Panc1 (cell line): ENCODE results near the gene ZNF385C. TPM values are rescaled to one million over a fixed set of nuclear protein-coding genes. Genes with fewer than 3 reads are reported as not detected.

Experiments
- ATAC-seq: fragments of 200-7000 bp; cut with Tn5 transposase; 2 replicates; pipeline ENCODE4 v1.9.1; 2020; ENCODE audit warnings: mild to moderate bottlenecking, moderate library complexity
- BruUV-seq: library from RNA; stranded (reverse); fragments of 400-500 nt; replicated peaks from 2 replicates; lab custom pipeline; 2021; lab: Mats Ljungman, UMichigan
- CTCF ChIA-PET: fragments of 300-600 bp; sonication (Branson Sonifier 250); formaldehyde crosslinking; loops from one replicate; lab custom pipeline; 2022; ENCODE audit warnings: antibody characterized with exemption; lab: Charles Lee
- POLR2A ChIA-PET: fragments of 300-600 bp; sonication (Branson Sonifier 250); formaldehyde crosslinking; loops from one replicate; lab custom pipeline; 2022; ENCODE audit warnings: antibody characterized with exemption; lab: Charles Lee
- DNase-seq: peaks from one replicate; pipeline ENCODE4 v3.0.0-alpha.2; 2010; ENCODE audit warnings: low read depth, low spot score
- H3K27ac ChIP-seq: 2 replicates; pipeline ENCODE4 v1.5.1; 2011; ENCODE audit warnings: mild to moderate bottlenecking, low read length, inconsistent platforms
- H3K27me3 ChIP-seq: fragments of 200-500 bp; sonication (Bioruptor generic); 2 replicates; pipeline ENCODE4 v1.6.0; 2014; ENCODE audit warnings: low read length, inconsistent platforms; ENCODE audit not compliant: control insufficient read depth, insufficient read depth
- H3K36me3 ChIP-seq: fragments of 200-500 bp; sonication (Bioruptor generic); 2 replicates; pipeline ENCODE4 v1.5.1; 2014; ENCODE audit warnings: inconsistent platforms, mild to moderate bottlenecking, low read length, moderate library complexity; ENCODE audit not compliant: control insufficient read depth, insufficient read depth
- H3K4me1 ChIP-seq: 2 replicates; pipeline ENCODE4 v1.5.1; 2011; ENCODE audit warnings: inconsistent platforms, mild to moderate bottlenecking, low read length, moderate library complexity; ENCODE audit not compliant: control insufficient read depth, insufficient read depth
- H3K4me3 ChIP-seq, 2 experiments: 2 replicates each; pipeline ENCODE4 v1.5.1; 2011 to 2012; ENCODE audit warnings: low read depth in 2 of 2, low read length in 2 of 2, mild to moderate bottlenecking in 2 of 2, inconsistent platforms in 1 of 2, moderate library complexity in 1 of 2
- H3K9me3 ChIP-seq: fragments of 200-500 bp; sonication (Bioruptor generic); 2 replicates; pipeline ENCODE4 v1.5.1; 2014; ENCODE audit warnings: low read depth, mild to moderate bottlenecking, inconsistent platforms, low read length, moderate library complexity; ENCODE audit not compliant: control insufficient read depth, insufficient read depth
- CTCF ChIP-seq: fragments of 450-650 bp; IDR thresholded peaks from 2 replicates; pipeline ENCODE4 v1.5.1; 2017; ENCODE audit warnings: mild to moderate bottlenecking
- POLR2AphosphoS5 ChIP-seq: IDR thresholded peaks from 2 replicates; pipeline ENCODE4 v1.6.1; 2012; ENCODE audit warnings: mild to moderate bottlenecking, low read depth, low read length, moderate library complexity
- SIN3A ChIP-seq: IDR thresholded peaks from 2 replicates; pipeline ENCODE4 v1.6.1; 2012; ENCODE audit warnings: low read depth, mild to moderate bottlenecking, low read length, moderate library complexity, borderline replicate concordance; ENCODE audit not compliant: insufficient read depth
- TCF7L2 ChIP-seq: IDR thresholded peaks from 2 replicates; pipeline ENCODE4 v1.6.1; 2011; ENCODE audit warnings: mild to moderate bottlenecking, low read depth, low read length, inconsistent platforms
- in situ Hi-C: cut with HindIII; loops from 2 replicates; pipeline ENCODE4 v1.10.0; 2016; ENCODE audit warnings: low sequenced_read_pairs, low pct_unique_long_range_greater_than_20kb
- intact Hi-C: fragments of 100-400 bp; cut with micrococcal nuclease; formaldehyde crosslinking; loops from one replicate; pipeline ENCODE4 v1.10.0; 2022; ENCODE audit not compliant: unreplicated experiment
- total RNA-seq: library from RNA; stranded (reverse); gene quantifications from one replicate; pipeline ENCODE4 v1.2.1, GENCODE V29; 2021; ENCODE audit not compliant: unreplicated experiment
- TF ChIP-seq, protein P1 (sequence below), 2 experiments: IDR thresholded peaks; 2 replicates each; pipeline ENCODE4 v1.6.1; 2011 to 2012; ENCODE audit warnings: low read depth in 2 of 2, control low read depth in 1 of 2, low read length in 1 of 2, mild to moderate bottlenecking in 1 of 2, moderate library complexity in 1 of 2; ENCODE audit not compliant: insufficient read depth in 1 of 2

Gene ZNF385C
- total RNA-seq, 1 experiment from 2014 or later: 0.21 TPM

- POLR2A ChIA-PET: no interaction called here
- in situ Hi-C loops: no loop called here
- CTCF ChIA-PET: no interaction called here
Measured at GRCh38 chr17:42042598-42043319, 55.5 kb downstream of the ZNF385C start.

DNA sequence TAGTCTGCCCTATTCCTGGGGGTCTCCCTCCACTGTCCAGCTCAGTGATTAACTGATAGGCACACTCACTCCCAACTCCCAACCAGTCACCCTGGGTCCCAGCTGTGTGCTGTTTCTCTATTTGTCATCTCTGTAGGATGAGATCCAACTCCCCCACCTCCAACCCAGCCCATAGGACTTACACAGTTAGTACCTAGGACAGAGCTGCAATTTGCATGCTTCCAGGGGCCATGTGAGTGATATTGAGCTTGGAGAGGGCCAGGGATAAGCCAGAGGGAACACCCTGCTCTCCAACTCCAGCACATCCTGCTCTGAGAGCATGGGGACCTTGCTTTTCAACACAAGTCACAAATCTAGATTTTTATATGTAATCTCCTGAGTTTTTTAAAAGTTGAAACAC, 56.7 kb downstream of the ZNF385C start:
- no peaks in the 10 kb centered on the region for H3K4me1 ChIP-seq
- ChIA-PET CTCF (no interaction called here), POLR2A (no interaction called here)
- no peaks in the 10 kb centered on the region for H3K27me3 ChIP-seq
- DNase-seq: no peak
- no TSS peak for BruUV-seq
- in situ Hi-C loops: no loop called here
- H3K9me3 ChIP-seq: no peaks in the 10 kb centered on the region
- TF ChIP-seq TCF7L2 (no peak), SIN3A (no peak), POLR2AphosphoS5 (no peak), CTCF (no peak)
- TF ChIP-seq, protein P1, sequence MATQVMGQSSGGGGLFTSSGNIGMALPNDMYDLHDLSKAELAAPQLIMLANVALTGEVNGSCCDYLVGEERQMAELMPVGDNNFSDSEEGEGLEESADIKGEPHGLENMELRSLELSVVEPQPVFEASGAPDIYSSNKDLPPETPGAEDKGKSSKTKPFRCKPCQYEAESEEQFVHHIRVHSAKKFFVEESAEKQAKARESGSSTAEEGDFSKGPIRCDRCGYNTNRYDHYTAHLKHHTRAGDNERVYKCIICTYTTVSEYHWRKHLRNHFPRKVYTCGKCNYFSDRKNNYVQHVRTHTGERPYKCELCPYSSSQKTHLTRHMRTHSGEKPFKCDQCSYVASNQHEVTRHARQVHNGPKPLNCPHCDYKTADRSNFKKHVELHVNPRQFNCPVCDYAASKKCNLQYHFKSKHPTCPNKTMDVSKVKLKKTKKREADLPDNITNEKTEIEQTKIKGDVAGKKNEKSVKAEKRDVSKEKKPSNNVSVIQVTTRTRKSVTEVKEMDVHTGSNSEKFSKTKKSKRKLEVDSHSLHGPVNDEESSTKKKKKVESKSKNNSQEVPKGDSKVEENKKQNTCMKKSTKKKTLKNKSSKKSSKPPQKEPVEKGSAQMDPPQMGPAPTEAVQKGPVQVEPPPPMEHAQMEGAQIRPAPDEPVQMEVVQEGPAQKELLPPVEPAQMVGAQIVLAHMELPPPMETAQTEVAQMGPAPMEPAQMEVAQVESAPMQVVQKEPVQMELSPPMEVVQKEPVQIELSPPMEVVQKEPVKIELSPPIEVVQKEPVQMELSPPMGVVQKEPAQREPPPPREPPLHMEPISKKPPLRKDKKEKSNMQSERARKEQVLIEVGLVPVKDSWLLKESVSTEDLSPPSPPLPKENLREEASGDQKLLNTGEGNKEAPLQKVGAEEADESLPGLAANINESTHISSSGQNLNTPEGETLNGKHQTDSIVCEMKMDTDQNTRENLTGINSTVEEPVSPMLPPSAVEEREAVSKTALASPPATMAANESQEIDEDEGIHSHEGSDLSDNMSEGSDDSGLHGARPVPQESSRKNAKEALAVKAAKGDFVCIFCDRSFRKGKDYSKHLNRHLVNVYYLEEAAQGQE (IDR thresholded peaks at IDR 0.05; ENCODE audit: insufficient read depth in 1 of 2, low read depth in 2 of 2, low read length in 1 of 2): no peak; a peak in 1 of 4 replicates
- no peak for ATAC-seq
- no peak overlapping the region for H3K27ac ChIP-seq
- H3K36me3 ChIP-seq: no peaks in the 10 kb centered on the region
- no peak overlapping the region for H3K4me3 ChIP-seq
- intact Hi-C loops: no loop called here

More at GRCh38 chr17:42042598-42043319, 55.5 kb downstream of the ZNF385C start:
- H3K9me3 ChIP-seq: no peaks in the 10 kb centered on the region
- no peak overlapping the region for H3K27ac ChIP-seq
- no TSS peak for BruUV-seq
- intact Hi-C loops: no loop called here
- no peaks in the 10 kb centered on the region for H3K36me3 ChIP-seq
- H3K4me1 ChIP-seq: no peaks in the 10 kb centered on the region
- no peak overlapping the region for H3K4me3 ChIP-seq
- ATAC-seq (no peak), DNase-seq (no peak)
- TF ChIP-seq, protein P1 (IDR thresholded peaks at IDR 0.05; ENCODE audit: insufficient read depth in 1 of 2, low read depth in 2 of 2, low read length in 1 of 2): no peak
- TF ChIP-seq CTCF: no peak
- H3K27me3 ChIP-seq: no peaks in the 10 kb centered on the region
